PC-9 (cell line): Measurements from ENCODE around the gene PDE3A. TPM values are rescaled to one million over a fixed set of nuclear protein-coding genes. Genes with fewer than 3 reads are reported as not detected.

Experiments
- BruUV-seq: library from RNA; stranded (reverse); fragments of 400-500 nt; replicated peaks from 2 replicates; lab custom pipeline; 2021; lab: Mats Ljungman, UMichigan
- CTCF ChIA-PET: fragments of 300-600 bp; sonication (Branson Sonifier 250); formaldehyde crosslinking; loops from one replicate; lab custom pipeline; 2022; ENCODE audit warnings: antibody characterized with exemption; lab: Charles Lee
- POLR2A ChIA-PET: fragments of 300-600 bp; sonication (Branson Sonifier 250); formaldehyde crosslinking; loops from one replicate; lab custom pipeline; 2022; ENCODE audit warnings: antibody characterized with exemption; ENCODE audit not compliant: unreplicated experiment; lab: Charles Lee
- DNase-seq, 2 experiments: peaks; one replicate each; pipeline versions ENCODE4 v3.0.0 to v3.0.0-alpha.2; 2015 to 2022; ENCODE audit warnings: mixed read lengths in 1 of 2
- H2AFZ ChIP-seq: fragments of 200-600 bp; sonication (generic); 2 replicates; pipeline ENCODE4 v1.8.1; 2017; ENCODE audit warnings: antibody characterized with exemption
- H3F3A ChIP-seq: fragments of 200-600 bp; sonication (generic); 2 replicates; pipeline ENCODE4 v1.8.1; 2017; ENCODE audit warnings: antibody characterized with exemption, mild to moderate bottlenecking, low read depth; ENCODE audit not compliant: insufficient read depth
- H3K27ac ChIP-seq: fragments of 200-600 bp; sonication (generic); 2 replicates; pipeline ENCODE4 v1.6.1; 2016; ENCODE audit warnings: mixed run types
- H3K27me3 ChIP-seq: fragments of 200-600 bp; sonication (generic); 2 replicates; pipeline ENCODE4 v1.6.1; 2016; ENCODE audit warnings: low read depth, mixed run types; ENCODE audit not compliant: insufficient read depth
- H3K36me3 ChIP-seq: fragments of 200-600 bp; sonication (generic); 2 replicates; pipeline ENCODE4 v1.6.1; 2016; ENCODE audit warnings: low read depth, mixed run types
- H3K4me1 ChIP-seq: fragments of 200-600 bp; sonication (generic); replicated peaks from 2 replicates; pipeline ENCODE4 v1.6.1; 2016; ENCODE audit warnings: mixed run types; ENCODE audit not compliant: insufficient read depth
- H3K4me2 ChIP-seq: fragments of 200-600 bp; sonication (generic); 2 replicates; pipeline ENCODE4 v1.6.1; 2017; ENCODE audit warnings: mixed run types
- H3K4me3 ChIP-seq: fragments of 200-600 bp; sonication (generic); 2 replicates; pipeline ENCODE4 v1.6.1; 2016; ENCODE audit warnings: mixed run types
- H3K79me2 ChIP-seq: fragments of 200-600 bp; sonication (generic); 2 replicates; pipeline ENCODE4 v1.6.1; 2017; ENCODE audit warnings: low read depth, mixed run types
- H3K9me2 ChIP-seq: fragments of 200-600 bp; sonication (generic); 2 replicates; pipeline ENCODE4 v1.8.1; 2017; ENCODE audit warnings: mild to moderate bottlenecking; ENCODE audit not compliant: insufficient read depth
- H3K9me3 ChIP-seq: fragments of 200-600 bp; sonication (generic); 2 replicates; pipeline ENCODE4 v1.8.1; 2016; ENCODE audit warnings: low read depth; ENCODE audit not compliant: insufficient read depth
- H4K20me1 ChIP-seq: fragments of 200-600 bp; sonication (generic); 2 replicates; pipeline ENCODE4 v1.8.1; 2017; ENCODE audit not compliant: insufficient read depth
- CTCF ChIP-seq: fragments of 200-600 bp; sonication (generic); conservative IDR thresholded peaks from 2 replicates; pipeline ENCODE4 v1.6.1; 2017; ENCODE audit warnings: mixed run types, antibody characterized with exemption, mild to moderate bottlenecking, moderate library complexity
- EZH2 ChIP-seq: fragments of 200-600 bp; sonication (generic); IDR thresholded peaks from 2 replicates; pipeline ENCODE4 v1.8.0; 2017; ENCODE audit warnings: antibody characterized with exemption, low read depth
- intact Hi-C: fragments of 100-400 bp; cut with micrococcal nuclease; formaldehyde crosslinking; loops from one replicate; pipeline ENCODE4 v1.10.0; 2022; ENCODE audit not compliant: unreplicated experiment
- total RNA-seq: library from RNA; stranded (reverse); gene quantifications from 2 replicates; pipeline ENCODE4 v1.2.3, GENCODE V29; 2021

Gene PDE3A
- total RNA-seq, 1 experiment from 2014 or later: not detected

- H4K20me1 ChIP-seq: no peaks in the 10 kb centered on the region
- no peak overlapping the region for H3K27ac ChIP-seq
- TF ChIP-seq EZH2 (no peak), CTCF (no peak)
- no peaks in the 10 kb centered on the region for H3K9me3 ChIP-seq
- ChIA-PET POLR2A (no interaction called here), CTCF (no interaction called here)
- H3K4me3 ChIP-seq: no peak overlapping the region
- H3F3A ChIP-seq: no peaks in the 10 kb centered on the region
- no peak for DNase-seq
- 0 out of 2 replicates have a peak, but pooled peaks cover 8% of the 10 kb centered on the region for H3K4me1 ChIP-seq
- H3K79me2 ChIP-seq: no peaks in the 10 kb centered on the region
- intact Hi-C loops: no loop called here
- BruUV-seq: no TSS peak
- no peaks in the 10 kb centered on the region for H3K27me3 ChIP-seq
- no peaks in the 10 kb centered on the region for H3K9me2 ChIP-seq
- no peaks in the 10 kb centered on the region for H3K36me3 ChIP-seq
- H2AFZ ChIP-seq: no peak overlapping the region
- no peak overlapping the region for H3K4me2 ChIP-seq
Measured at GRCh38 chr12:20625531-20625930, 257.2 kb downstream of the PDE3A start.

- Histone ChIP-seq H3K9me3 (no peaks in the 10 kb centered on the region), H3K79me2 (no peaks in the 10 kb centered on the region), H2AFZ (no peak overlapping the region), H3K36me3 (no peaks in the 10 kb centered on the region), H3K4me2 (no peak overlapping the region), H3K27me3 (no peaks in the 10 kb centered on the region), H3F3A (no peaks in the 10 kb centered on the region), H4K20me1 (no peaks in the 10 kb centered on the region), H3K4me1 (0 out of 2 replicates have a peak, but pooled peaks cover 8% of the 10 kb centered on the region), H3K4me3 (no peak overlapping the region), H3K9me2 (no peaks in the 10 kb centered on the region), H3K27ac (no peak overlapping the region)
- TF ChIP-seq CTCF (no peak), EZH2 (no peak)
- ChIA-PET CTCF (interaction anchor here (0.5 to 0.7 kb wide), 2 partner anchors 16 to 477 kb away, joined by 3 to 22 read pairs; no protein-coding TSS in a partner anchor), POLR2A (interaction anchor here (0.7 kb wide), 1 partner anchor 496 kb away, joined by 7 read pairs; no protein-coding TSS in a partner anchor)
- BruUV-seq: no TSS peak
- intact Hi-C loops: no loop called here
- DNase-seq: no peak
Measured at GRCh38 chr12:20627001-20627588, 258.8 kb downstream of the PDE3A start.

- TF ChIP-seq EZH2: no peak
- TF ChIP-seq CTCF: no peak
- no peak for DNase-seq
- ChIA-PET CTCF (no interaction called here), POLR2A (interaction anchor here (0.6 kb wide), 1 partner anchor 1418 kb away, joined by 7 read pairs; no protein-coding TSS in a partner anchor)
- Histone ChIP-seq H3K4me1 (0 out of 2 replicates have a peak, but pooled peaks cover 8% of the 10 kb centered on the region), H3K27ac (no peak overlapping the region), H3K36me3 (no peaks in the 10 kb centered on the region), H3K4me2 (no peak overlapping the region), H3K9me2 (no peaks in the 10 kb centered on the region), H3F3A (no peaks in the 10 kb centered on the region), H2AFZ (no peak overlapping the region; the same call in 1 of the 2 replicates), H3K9me3 (no peaks in the 10 kb centered on the region), H3K4me3 (no peak overlapping the region), H3K27me3 (no peaks in the 10 kb centered on the region), H3K79me2 (no peaks in the 10 kb centered on the region), H4K20me1 (no peaks in the 10 kb centered on the region)
- intact Hi-C loops: no loop called here
- no TSS peak for BruUV-seq
Measured at GRCh38 chr12:20628226-20628787, 260.0 kb downstream of the PDE3A start.
